Measurements from ENCODE around the gene CA11. TPM values are rescaled to one million over a fixed set of nuclear protein-coding genes. Genes with fewer than 3 reads are reported as not detected.
A peak's percentile ranks its signal among the peaks of the same experiment; 100 is the strongest.

CA11 gene
- total and polyA plus RNA-seq, 2 donors from 2014 or later, result 11.6 to 42.3 TPM

DNA sequence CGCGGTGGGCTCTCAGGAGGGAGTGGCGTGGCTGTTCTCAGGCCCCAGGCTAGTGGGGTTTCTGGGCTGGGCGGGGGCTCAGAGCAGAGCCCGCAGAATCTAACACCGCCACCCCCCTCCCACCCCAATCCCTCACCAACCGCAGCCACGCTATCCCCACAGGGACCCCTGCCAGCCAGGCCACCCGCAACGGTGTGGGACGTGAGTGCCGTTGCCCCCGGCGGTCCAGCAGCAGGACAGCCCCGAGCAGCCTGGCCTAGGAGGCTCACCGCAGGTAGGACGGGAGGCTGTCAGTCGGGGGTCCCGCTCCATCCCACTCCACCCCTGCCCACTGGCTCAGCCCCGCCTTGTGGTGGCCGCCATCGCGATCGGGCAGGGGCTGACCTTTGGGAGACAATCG is 27.0 kb upstream of the CA11 start, which contains the start of gene NTN5:
Gene NTN5 (minus strand): TSS at position 24 of the 400 bp plus-strand sequence. CDS start 2,031 bp downstream, outside the sequence.
- H3K27me3 ChIP-seq (ENCODE audit: control insufficient read depth, insufficient read depth, low read length), result no peaks in the 10 kb centered on the region
- H3K9me3 ChIP-seq (ENCODE audit: control insufficient read depth in 2 of 3, insufficient read depth in 1 of 3, low read length in 3 of 3), result no peaks in the 10 kb centered on the region
- H3K36me3 ChIP-seq (ENCODE audit: control insufficient read depth in 2 of 3, insufficient read depth in 3 of 3, low read length in 3 of 3), result no peaks in the 10 kb centered on the region
- H3K9ac ChIP-seq (ENCODE audit: low read length in 3 of 3), result no peak within 1 kb of the TSS
- TF ChIP-seq, protein P1, sequence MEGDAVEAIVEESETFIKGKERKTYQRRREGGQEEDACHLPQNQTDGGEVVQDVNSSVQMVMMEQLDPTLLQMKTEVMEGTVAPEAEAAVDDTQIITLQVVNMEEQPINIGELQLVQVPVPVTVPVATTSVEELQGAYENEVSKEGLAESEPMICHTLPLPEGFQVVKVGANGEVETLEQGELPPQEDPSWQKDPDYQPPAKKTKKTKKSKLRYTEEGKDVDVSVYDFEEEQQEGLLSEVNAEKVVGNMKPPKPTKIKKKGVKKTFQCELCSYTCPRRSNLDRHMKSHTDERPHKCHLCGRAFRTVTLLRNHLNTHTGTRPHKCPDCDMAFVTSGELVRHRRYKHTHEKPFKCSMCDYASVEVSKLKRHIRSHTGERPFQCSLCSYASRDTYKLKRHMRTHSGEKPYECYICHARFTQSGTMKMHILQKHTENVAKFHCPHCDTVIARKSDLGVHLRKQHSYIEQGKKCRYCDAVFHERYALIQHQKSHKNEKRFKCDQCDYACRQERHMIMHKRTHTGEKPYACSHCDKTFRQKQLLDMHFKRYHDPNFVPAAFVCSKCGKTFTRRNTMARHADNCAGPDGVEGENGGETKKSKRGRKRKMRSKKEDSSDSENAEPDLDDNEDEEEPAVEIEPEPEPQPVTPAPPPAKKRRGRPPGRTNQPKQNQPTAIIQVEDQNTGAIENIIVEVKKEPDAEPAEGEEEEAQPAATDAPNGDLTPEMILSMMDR (IDR thresholded peaks at IDR 0.05; ENCODE audit: borderline replicate concordance, extremely low read depth, insufficient read depth), result no peak
- FAIRE-seq (no peak), DNase-seq (no peak)
- intact Hi-C loops (cut with DNase I), result no loop called here
- H3K4me1 ChIP-seq (ENCODE audit: control insufficient read depth in 2 of 3, insufficient read depth in 2 of 3, low read depth in 1 of 3, low read length in 3 of 3), result peaks cover 0 to 4% (median 0%) of the 10 kb centered on the region in 3 donors
- no peak within 1 kb of the TSS for H3K27ac ChIP-seq (ENCODE audit: low read depth in 2 of 2, low read length in 2 of 2)
- H3K4me3 ChIP-seq (ENCODE audit: low read length in 3 of 3), result no peak within 1 kb of the TSS

DNA sequence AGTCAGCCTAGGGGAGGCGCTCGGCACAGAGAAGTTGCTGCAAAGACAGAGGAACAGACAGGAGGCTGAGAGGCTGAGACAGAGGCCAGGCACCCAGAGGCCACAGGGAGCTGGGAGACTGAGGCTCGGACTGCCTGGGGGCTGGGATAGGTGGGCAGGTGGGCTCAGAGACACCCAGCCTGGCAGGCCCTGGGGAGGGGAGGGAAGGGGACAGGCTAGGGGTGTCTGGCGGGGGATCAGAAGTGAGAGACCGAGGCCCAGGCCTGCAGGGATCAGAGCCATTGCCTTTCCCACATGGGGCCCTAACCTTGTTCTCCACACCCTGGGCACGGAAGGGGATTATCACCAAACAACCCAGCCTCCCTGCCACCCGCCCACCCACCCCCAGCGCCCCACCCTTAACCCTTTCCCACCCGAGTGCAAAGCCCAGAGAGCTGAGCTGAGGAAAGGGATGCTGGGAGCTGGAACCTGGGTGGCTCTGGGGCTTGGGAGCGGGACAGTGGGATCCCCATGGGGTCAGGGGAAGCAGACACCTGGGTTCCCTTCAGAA is 25.5 kb upstream of the CA11 start:
- no peak for DNase-seq
- H3K9me3 ChIP-seq (ENCODE audit: control insufficient read depth in 2 of 3, insufficient read depth in 1 of 3, low read length in 3 of 3), result no peaks in the 10 kb centered on the region
- H3K36me3 ChIP-seq (ENCODE audit: control insufficient read depth in 2 of 3, insufficient read depth in 3 of 3, low read length in 3 of 3), result no peaks in the 10 kb centered on the region

DNA sequence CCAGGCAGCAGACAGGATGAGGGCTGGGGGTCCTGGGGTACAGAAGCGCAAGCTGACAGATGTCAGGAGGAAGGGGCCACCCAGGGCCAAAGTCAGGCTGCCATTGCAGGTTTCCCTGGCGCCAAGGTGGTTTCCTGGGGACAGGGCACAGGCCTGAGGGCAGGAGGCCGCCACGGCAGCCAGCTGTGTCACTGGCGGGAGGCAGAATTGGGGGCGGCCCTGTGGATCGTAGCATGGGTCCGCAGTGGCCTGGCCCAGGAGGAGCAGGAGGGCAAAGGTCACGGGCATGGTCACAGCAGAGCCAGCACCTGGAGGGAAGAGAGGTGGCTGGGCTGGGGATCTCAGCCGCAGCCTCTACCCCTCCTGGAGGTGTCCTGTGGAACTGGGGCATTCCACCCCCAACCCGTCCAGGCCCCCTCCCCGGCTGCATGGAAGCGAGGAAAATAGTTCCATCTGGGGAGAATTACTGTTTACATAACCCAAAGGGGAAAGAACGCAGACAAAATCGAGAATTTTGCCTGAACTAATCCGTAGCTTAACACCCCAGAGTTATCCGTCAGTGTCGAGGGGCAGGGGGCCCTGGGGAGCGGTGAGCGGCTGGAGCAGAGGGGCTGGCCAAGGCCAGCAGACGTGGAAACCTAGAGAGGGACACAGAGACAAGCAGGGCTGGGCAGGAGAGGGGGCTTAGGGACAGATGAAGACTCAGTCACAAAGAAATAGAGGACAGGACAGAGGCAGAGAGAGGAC is 24.9 kb upstream of the CA11 start:
- H3K4me3 ChIP-seq (ENCODE audit: low read length in 3 of 3), result no peak overlapping the region
- H3K9me3 ChIP-seq (ENCODE audit: control insufficient read depth in 2 of 3, insufficient read depth in 1 of 3, low read length in 3 of 3), result no peaks in the 10 kb centered on the region
- no peaks in the 10 kb centered on the region for H3K36me3 ChIP-seq (ENCODE audit: control insufficient read depth in 2 of 3, insufficient read depth in 3 of 3, low read length in 3 of 3)
- peaks cover 0 to 4% (median 0%) of the 10 kb centered on the region in 3 donors for H3K4me1 ChIP-seq (ENCODE audit: control insufficient read depth in 2 of 3, insufficient read depth in 2 of 3, low read depth in 1 of 3, low read length in 3 of 3)
- no peaks in the 10 kb centered on the region for H3K27me3 ChIP-seq (ENCODE audit: control insufficient read depth, insufficient read depth, low read length)
- FAIRE-seq (no peak), DNase-seq (peak in 1 of 5 donors; percentile 15)
- H3K27ac ChIP-seq (ENCODE audit: low read depth in 2 of 2, low read length in 2 of 2), result no peak overlapping the region
- TF ChIP-seq, protein P1 (IDR thresholded peaks at IDR 0.05; ENCODE audit: borderline replicate concordance, extremely low read depth, insufficient read depth), result no peak
- no peak overlapping the region for H3K9ac ChIP-seq (ENCODE audit: low read length in 3 of 3)
- intact Hi-C loops (cut with DNase I), result no loop called here

More for the DNA sequence above, 25.5 kb upstream of the CA11 start:
- H3K27me3 ChIP-seq (ENCODE audit: control insufficient read depth, insufficient read depth, low read length), result no peaks in the 10 kb centered on the region
- H3K9ac ChIP-seq (ENCODE audit: low read length in 3 of 3), result no peak overlapping the region
- TF ChIP-seq, protein P1 (IDR thresholded peaks at IDR 0.05; ENCODE audit: borderline replicate concordance, extremely low read depth, insufficient read depth), result no peak
- H3K27ac ChIP-seq (ENCODE audit: low read depth in 2 of 2, low read length in 2 of 2), result no peak overlapping the region
- no peak overlapping the region for H3K4me3 ChIP-seq (ENCODE audit: low read length in 3 of 3)
- no peak for FAIRE-seq
- H3K4me1 ChIP-seq (ENCODE audit: control insufficient read depth in 2 of 3, insufficient read depth in 2 of 3, low read depth in 1 of 3, low read length in 3 of 3), result peaks cover 0 to 4% (median 0%) of the 10 kb centered on the region in 3 donors
- intact Hi-C loops (cut with DNase I), result no loop called here
